Ishikawa (cell line): ENCODE results near the gene NXNL2.

Source experiments
- CEBPB ChIP-seq: IDR thresholded peaks from 2 replicates; pipeline ENCODE4 v1.6.1; 2012
- EP300 ChIP-seq: IDR thresholded peaks from 2 replicates; pipeline ENCODE4 v1.6.1; 2012; ENCODE audit warnings: borderline replicate concordance
- FOXM1 ChIP-seq: IDR thresholded peaks from 2 replicates; pipeline ENCODE4 v1.6.1; 2012; ENCODE audit warnings: low read depth, borderline replicate concordance
- NFIC ChIP-seq: IDR thresholded peaks from 2 replicates; pipeline ENCODE4 v1.6.1; 2012
- RAD21 ChIP-seq: IDR thresholded peaks from 2 replicates; pipeline ENCODE4 v1.6.1; 2012; ENCODE audit warnings: low read depth
- TCF12 ChIP-seq: IDR thresholded peaks from 2 replicates; pipeline ENCODE4 v1.6.1; 2012; ENCODE audit warnings: low read depth
- TF ChIP-seq, protein P1 (sequence below): IDR thresholded peaks from 2 replicates; pipeline ENCODE4 v1.6.1; 2012; ENCODE audit warnings: low read depth, mild to moderate bottlenecking
- TF ChIP-seq, protein P2 (sequence below): IDR thresholded peaks from 2 replicates; pipeline ENCODE4 v1.6.1; 2012

DNA sequence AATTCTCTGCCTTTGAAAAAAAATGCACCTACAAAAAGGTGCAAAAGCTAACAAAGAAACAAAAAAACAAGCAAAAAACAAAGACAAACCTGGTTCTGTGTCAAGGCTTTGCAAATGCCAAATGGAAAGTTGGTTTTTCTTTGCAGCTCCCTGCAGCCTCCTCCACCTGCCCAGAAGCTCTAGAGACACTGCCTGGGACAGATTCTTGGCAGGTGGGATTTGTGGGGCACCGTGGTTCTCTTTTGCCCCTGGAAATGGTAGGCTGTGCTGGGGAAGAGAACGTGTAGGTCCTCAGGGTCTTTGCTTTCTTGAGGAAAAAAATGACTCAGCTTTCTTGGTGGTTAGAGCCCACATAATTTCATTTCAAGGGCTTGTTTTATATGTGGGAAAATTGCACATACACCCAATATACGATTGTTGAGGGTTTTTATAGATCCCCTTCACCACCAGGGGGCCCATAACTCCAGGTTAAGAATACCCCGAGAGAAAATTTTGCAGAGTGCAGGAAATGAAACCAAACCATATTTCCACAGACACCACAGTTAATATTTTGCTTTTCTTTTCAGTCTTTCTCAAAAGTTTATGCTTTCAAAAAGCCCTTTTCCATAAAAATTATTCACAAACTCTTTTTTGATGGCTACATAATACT lies 58.7 kb downstream of the NXNL2 start:
- TF ChIP-seq FOXM1 (no peak), NFIC (no peak), RAD21 (peak; percentile 76), EP300 (no peak), TCF12 (no peak), CEBPB (no peak)
- TF ChIP-seq, protein P1, sequence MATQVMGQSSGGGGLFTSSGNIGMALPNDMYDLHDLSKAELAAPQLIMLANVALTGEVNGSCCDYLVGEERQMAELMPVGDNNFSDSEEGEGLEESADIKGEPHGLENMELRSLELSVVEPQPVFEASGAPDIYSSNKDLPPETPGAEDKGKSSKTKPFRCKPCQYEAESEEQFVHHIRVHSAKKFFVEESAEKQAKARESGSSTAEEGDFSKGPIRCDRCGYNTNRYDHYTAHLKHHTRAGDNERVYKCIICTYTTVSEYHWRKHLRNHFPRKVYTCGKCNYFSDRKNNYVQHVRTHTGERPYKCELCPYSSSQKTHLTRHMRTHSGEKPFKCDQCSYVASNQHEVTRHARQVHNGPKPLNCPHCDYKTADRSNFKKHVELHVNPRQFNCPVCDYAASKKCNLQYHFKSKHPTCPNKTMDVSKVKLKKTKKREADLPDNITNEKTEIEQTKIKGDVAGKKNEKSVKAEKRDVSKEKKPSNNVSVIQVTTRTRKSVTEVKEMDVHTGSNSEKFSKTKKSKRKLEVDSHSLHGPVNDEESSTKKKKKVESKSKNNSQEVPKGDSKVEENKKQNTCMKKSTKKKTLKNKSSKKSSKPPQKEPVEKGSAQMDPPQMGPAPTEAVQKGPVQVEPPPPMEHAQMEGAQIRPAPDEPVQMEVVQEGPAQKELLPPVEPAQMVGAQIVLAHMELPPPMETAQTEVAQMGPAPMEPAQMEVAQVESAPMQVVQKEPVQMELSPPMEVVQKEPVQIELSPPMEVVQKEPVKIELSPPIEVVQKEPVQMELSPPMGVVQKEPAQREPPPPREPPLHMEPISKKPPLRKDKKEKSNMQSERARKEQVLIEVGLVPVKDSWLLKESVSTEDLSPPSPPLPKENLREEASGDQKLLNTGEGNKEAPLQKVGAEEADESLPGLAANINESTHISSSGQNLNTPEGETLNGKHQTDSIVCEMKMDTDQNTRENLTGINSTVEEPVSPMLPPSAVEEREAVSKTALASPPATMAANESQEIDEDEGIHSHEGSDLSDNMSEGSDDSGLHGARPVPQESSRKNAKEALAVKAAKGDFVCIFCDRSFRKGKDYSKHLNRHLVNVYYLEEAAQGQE: no peak
- TF ChIP-seq, protein P2, sequence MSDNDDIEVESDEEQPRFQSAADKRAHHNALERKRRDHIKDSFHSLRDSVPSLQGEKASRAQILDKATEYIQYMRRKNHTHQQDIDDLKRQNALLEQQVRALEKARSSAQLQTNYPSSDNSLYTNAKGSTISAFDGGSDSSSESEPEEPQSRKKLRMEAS: no peak
